SK-N-SH treated with all-trans-retinoic acid at 6 μM for 48 hours (cell line): Measurements from ENCODE around the gene PEX5.

Source experiments
- ARNTL ChIP-seq: fragments of 450-650 bp; formaldehyde crosslinking; IDR thresholded peaks from 2 replicates; pipeline ENCODE4 v1.5.0; 2020; ENCODE audit warnings: low read depth, mild to moderate bottlenecking, moderate library complexity, borderline replicate concordance
- ISL1 ChIP-seq: fragments of 250-450 bp; sonication (Bioruptor Pico); IDR thresholded peaks from 2 replicates; pipeline ENCODE4 v2.1.2; 2022; ENCODE audit warnings: mild to moderate bottlenecking, moderate library complexity
- OSR1 ChIP-seq: fragments of 250-450 bp; sonication (Bioruptor Pico); IDR thresholded peaks from 2 replicates; pipeline ENCODE4 v1.8.0; 2022; ENCODE audit warnings: moderate library complexity, mild to moderate bottlenecking, inconsistent platforms
- PATZ1 ChIP-seq: fragments of 250-450 bp; sonication (Bioruptor Pico); IDR thresholded peaks from 2 replicates; pipeline ENCODE4 v1.8.0; 2020; ENCODE audit warnings: mild to moderate bottlenecking, moderate library complexity, borderline replicate concordance
- RARB ChIP-seq: fragments of 250-450 bp; sonication (Bioruptor Pico); IDR thresholded peaks from 2 replicates; pipeline ENCODE4 v1.8.0; 2021; ENCODE audit warnings: mild to moderate bottlenecking, moderate library complexity
- TSHZ2 ChIP-seq: fragments of 250-450 bp; sonication (Bioruptor Pico); IDR thresholded peaks from 2 replicates; pipeline ENCODE4 v1.5.0; 2020; ENCODE audit warnings: mild to moderate bottlenecking, moderate library complexity
- ZC3H10 ChIP-seq: fragments of 250-450 bp; sonication (Bioruptor Pico); IDR thresholded peaks from 2 replicates; pipeline ENCODE4 v1.5.1; 2021; ENCODE audit warnings: mild to moderate bottlenecking, moderate library complexity
- ZFP3 ChIP-seq: fragments of 250-450 bp; sonication (Bioruptor Pico); IDR thresholded peaks from 2 replicates; pipeline ENCODE4 v1.5.0; 2020; ENCODE audit warnings: mild to moderate bottlenecking, moderate library complexity
- ZFP30 ChIP-seq: fragments of 450-650 bp; formaldehyde crosslinking; IDR thresholded peaks from 2 replicates; pipeline ENCODE4 v1.5.0; 2022; ENCODE audit warnings: mild to moderate bottlenecking, moderate library complexity
- ZNF565 ChIP-seq: fragments of 450-650 bp; formaldehyde crosslinking; conservative IDR thresholded peaks from 2 replicates; pipeline ENCODE4 v1.5.0; 2020; ENCODE audit warnings: low read depth, mild to moderate bottlenecking, moderate library complexity
- ZNF8 ChIP-seq: fragments of 450-650 bp; formaldehyde crosslinking; IDR thresholded peaks from 2 replicates; pipeline ENCODE4 v1.5.0; 2020; ENCODE audit warnings: mild to moderate bottlenecking, moderate library complexity
- TF ChIP-seq, protein P1 (sequence below): fragments of 250-450 bp; sonication (Bioruptor Pico); IDR thresholded peaks from 2 replicates; pipeline ENCODE4 v1.5.1; 2020; ENCODE audit warnings: low read depth, mild to moderate bottlenecking, moderate library complexity

DNA sequence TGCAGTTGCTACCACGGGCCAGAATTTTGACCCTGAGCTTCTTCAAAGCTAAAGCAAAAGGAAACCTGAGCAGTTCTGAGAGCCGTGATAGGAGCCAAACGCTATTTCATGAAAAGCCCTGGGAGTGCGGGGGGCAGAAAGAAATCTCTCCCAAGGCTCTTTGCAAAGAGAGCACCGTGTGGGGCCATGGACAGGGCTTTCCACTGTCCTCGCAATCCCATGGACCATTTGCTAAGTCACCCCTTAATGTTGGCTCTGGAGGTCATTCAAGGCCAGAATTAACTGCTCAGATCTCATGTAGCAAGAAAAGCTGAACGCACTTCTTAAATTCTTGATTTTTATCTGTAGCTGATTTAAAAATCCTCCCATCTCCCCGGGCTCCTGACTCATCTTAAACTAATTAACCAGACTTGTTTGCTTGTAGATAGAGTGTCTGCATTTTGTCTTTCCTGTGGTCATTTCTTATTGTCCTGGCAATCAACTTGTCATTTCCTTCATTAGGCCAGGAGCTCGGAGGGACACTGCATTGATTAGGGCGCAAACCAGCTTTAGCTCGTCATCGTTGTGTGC lies 34.5 kb upstream of the PEX5 start:
- TF ChIP-seq ZFP30 (CRISPR knock-in tag) (no peak), ZNF8 (CRISPR knock-in tag) (no peak), ISL1 (CRISPR knock-in tag) (no peak), ZFP3 (CRISPR knock-in tag) (no peak), ZNF565 (CRISPR knock-in tag) (no peak), RARB (no peak), PATZ1 (CRISPR knock-in tag) (no peak), TSHZ2 (CRISPR knock-in tag) (no peak), OSR1 (CRISPR knock-in tag) (no peak), ZC3H10 (no peak), ARNTL (CRISPR knock-in tag) (no peak)
- TF ChIP-seq, protein P1, sequence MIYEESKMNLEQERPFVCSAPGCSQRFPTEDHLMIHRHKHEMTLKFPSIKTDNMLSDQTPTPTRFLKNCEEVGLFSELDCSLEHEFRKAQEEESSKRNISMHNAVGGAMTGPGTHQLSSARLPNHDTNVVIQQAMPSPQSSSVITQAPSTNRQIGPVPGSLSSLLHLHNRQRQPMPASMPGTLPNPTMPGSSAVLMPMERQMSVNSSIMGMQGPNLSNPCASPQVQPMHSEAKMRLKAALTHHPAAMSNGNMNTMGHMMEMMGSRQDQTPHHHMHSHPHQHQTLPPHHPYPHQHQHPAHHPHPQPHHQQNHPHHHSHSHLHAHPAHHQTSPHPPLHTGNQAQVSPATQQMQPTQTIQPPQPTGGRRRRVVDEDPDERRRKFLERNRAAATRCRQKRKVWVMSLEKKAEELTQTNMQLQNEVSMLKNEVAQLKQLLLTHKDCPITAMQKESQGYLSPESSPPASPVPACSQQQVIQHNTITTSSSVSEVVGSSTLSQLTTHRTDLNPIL (CRISPR knock-in tag) = no peak
